Endothelial cell of umbilical vein (primary cell): ENCODE results near the gene KCNJ12. TPM values are rescaled to one million over a fixed set of nuclear protein-coding genes. Genes with fewer than 3 reads are reported as not detected.

Source experiments
- BruUV-seq: library from RNA; stranded (reverse); fragments of 400-500 nt; replicated peaks from 2 replicates; lab custom pipeline; 2021; lab: Mats Ljungman, UMichigan
- CTCF ChIA-PET: fragments of 300-600, 350-600 bp; sonication (Branson Sonifier 250); formaldehyde crosslinking; loops from one replicate; lab custom pipeline; 2021; ENCODE audit warnings: antibody characterized with exemption, inconsistent platforms; lab: Charles Lee
- POLR2A ChIA-PET: fragments of 300-600, 350-600 bp; sonication (Branson Sonifier 250); formaldehyde crosslinking; loops from one replicate; lab custom pipeline; 2021; ENCODE audit warnings: antibody characterized with exemption, inconsistent platforms; lab: Charles Lee
- DNase-seq: peaks from one replicate; pipeline ENCODE4 v3.0.0-alpha.2; 2011; ENCODE audit warnings: low read depth, low spot score
- FAIRE-seq: peaks from 2 replicates; lab custom pipeline; 2011; peaks lifted over from hg19 to GRCh38; lab: Jason Lieb, UNC
- H2AFZ ChIP-seq: 2 replicates; pipeline ENCODE4 v1.6.0; 2012; ENCODE audit warnings: low read depth, low read length, control low read depth, inconsistent platforms
- H3K27ac ChIP-seq: 2 replicates; pipeline ENCODE4 v1.5.1; 2011; ENCODE audit warnings: low read depth, mild to moderate bottlenecking, control low read depth, low read length, moderate library complexity; ENCODE audit not compliant: insufficient read depth
- H3K27me3 ChIP-seq, 2 experiments: 2 replicates each; pipeline versions ENCODE4 v1.6.0 to v1.6.1; 2011; ENCODE audit warnings: low read length in 2 of 2, mixed read lengths in 1 of 2; ENCODE audit not compliant: control insufficient read depth in 2 of 2, insufficient read depth in 2 of 2
- H3K36me3 ChIP-seq, 2 experiments: 2 replicates in 1 of 2; 3 replicates in 1 of 2; pipeline ENCODE4 v1.5.1; 2011; ENCODE audit warnings: low read length in 2 of 2, mild to moderate bottlenecking in 1 of 2, moderate library complexity in 1 of 2; ENCODE audit not compliant: control insufficient read depth in 2 of 2, insufficient read depth in 2 of 2; ENCODE audit errors: extremely low read depth in 1 of 2
- H3K4me1 ChIP-seq: 3 replicates; pipeline ENCODE4 v1.5.1; 2011; ENCODE audit warnings: mild to moderate bottlenecking, low read length; ENCODE audit not compliant: control insufficient read depth, insufficient read depth; ENCODE audit errors: extremely low read depth
- H3K4me2 ChIP-seq: 2 replicates; pipeline ENCODE4 v1.6.1; 2011; ENCODE audit warnings: low read length, control low read depth, mixed read lengths; ENCODE audit not compliant: insufficient read depth
- H3K4me3 ChIP-seq, 3 experiments: fragments of 200-600 bp in 1 of 3; sonication (generic), shearing (Covaris generic) in 1 of 3; replicated peaks in 1 of 3; 2 replicates each; pipeline ENCODE4 v1.5.1; 2011 to 2016; ENCODE audit warnings: control low read depth in 3 of 3, low read length in 3 of 3, mild to moderate bottlenecking in 2 of 3, inconsistent platforms in 1 of 3, low read depth in 1 of 3, moderate library complexity in 1 of 3; ENCODE audit not compliant: insufficient read depth in 1 of 3
- H3K79me2 ChIP-seq: 2 replicates; pipeline ENCODE4 v1.6.0; 2012; ENCODE audit warnings: low read length, inconsistent platforms; ENCODE audit not compliant: control insufficient read depth, insufficient read depth
- H3K9ac ChIP-seq: replicated peaks from 2 replicates; pipeline ENCODE3; 2011; ENCODE audit warnings: low read length, control low read depth; ENCODE audit not compliant: insufficient read depth; ENCODE audit errors: extremely low read depth
- H3K9me1 ChIP-seq: replicated peaks from 3 replicates; pipeline ENCODE4 v1.6.0; 2011; ENCODE audit warnings: mild to moderate bottlenecking, low read length; ENCODE audit not compliant: control insufficient read depth, insufficient read depth; ENCODE audit errors: extremely low read depth
- H3K9me3 ChIP-seq: replicated peaks from 2 replicates; pipeline ENCODE4 v1.5.1; 2012; ENCODE audit warnings: low read length, inconsistent platforms; ENCODE audit not compliant: control insufficient read depth, insufficient read depth
- H4K20me1 ChIP-seq: replicated peaks from 2 replicates; pipeline ENCODE3; 2011; ENCODE audit warnings: mild to moderate bottlenecking, low read length; ENCODE audit not compliant: control insufficient read depth, insufficient read depth; ENCODE audit errors: extremely low read depth
- CTCF ChIP-seq, 2 donors: IDR thresholded peaks; 1 replicate in 1 of 2; 2 replicates in 1 of 2; pipeline ENCODE4 v1.5.1; 2011; ENCODE audit warnings: low read length in 2 of 2, mild to moderate bottlenecking in 2 of 2, moderate library complexity in 2 of 2, control low read depth in 1 of 2, inconsistent platforms in 1 of 2, low read depth in 1 of 2; ENCODE audit not compliant: insufficient read depth in 1 of 2; ENCODE audit errors: extremely low read depth in 1 of 2
- EZH2 ChIP-seq: IDR thresholded peaks from 2 replicates; pipeline ENCODE4 v1.6.1; 2012; ENCODE audit warnings: borderline replicate concordance, low read depth, mild to moderate bottlenecking, moderate library complexity, low read length, inconsistent platforms; ENCODE audit not compliant: severe bottlenecking
- FOS ChIP-seq: IDR thresholded peaks from 2 replicates; pipeline ENCODE4 v1.6.1; 2011; ENCODE audit warnings: mild to moderate bottlenecking, low read length, moderate library complexity, borderline replicate concordance; ENCODE audit not compliant: insufficient read depth
- GATA2 ChIP-seq: IDR thresholded peaks from 2 replicates; pipeline ENCODE4 v1.7.0; 2011; ENCODE audit warnings: low read depth, mild to moderate bottlenecking, moderate library complexity, mixed read lengths, low read length; ENCODE audit not compliant: insufficient read length, insufficient read depth
- JUN ChIP-seq: IDR thresholded peaks from 2 replicates; pipeline ENCODE4 v1.6.1; 2011; ENCODE audit warnings: borderline replicate concordance, low read depth; ENCODE audit not compliant: insufficient read length, insufficient read depth
- MAX ChIP-seq: IDR thresholded peaks from 2 replicates; pipeline ENCODE4 v1.6.1; 2011; ENCODE audit not compliant: insufficient read depth, insufficient read length
- MYC ChIP-seq: IDR thresholded peaks from one replicate; pipeline ENCODE4 v1.6.1; 2011; ENCODE audit warnings: mild to moderate bottlenecking, low read depth, low read length
- POLR2A ChIP-seq: IDR thresholded peaks from 2 replicates; pipeline ENCODE4 v1.6.1; 2012; ENCODE audit warnings: low read depth, mild to moderate bottlenecking, control low read depth, low read length
- POLR2AphosphoS5 ChIP-seq: IDR thresholded peaks from 2 replicates; pipeline ENCODE4 v1.6.1; 2012; ENCODE audit warnings: low read depth, mild to moderate bottlenecking, control low read depth, low read length, moderate library complexity; ENCODE audit not compliant: insufficient read depth
- dilution Hi-C: fragments of 300-500 bp; cut with MboI; formaldehyde crosslinking; loops from one replicate; pipeline ENCODE4 v1.15.0; 2019; ENCODE audit warnings: low sequenced_read_pairs; ENCODE audit not compliant: extremely low pct_ligation_motif_present
- intact Hi-C: fragments of 100-400 bp; cut with micrococcal nuclease; formaldehyde crosslinking; loops from one replicate; pipeline ENCODE4 v1.10.0; 2022
- polyA plus RNA-seq, 4 experiments: library from polyadenylated mRNA; depleted of rRNA in 3 of 4; stranded (reverse) in 3 of 4; unstranded in 1 of 4; fragments of >200 nt; gene quantifications; 2 replicates each; pipeline versions ENCODE4 v1.2.1 to v1.2.3, GENCODE V29; 2011 to 2012; ENCODE audit warnings: missing spikeins in 1 of 4
- total RNA-seq: library from RNA; stranded (reverse); gene quantifications from 2 replicates; pipeline ENCODE4 v1.2.3, GENCODE V29; 2021

KCNJ12 gene
- total and polyA plus RNA-seq, 2 donors (not counting 3 experiments of a cell fraction or from before 2014, with no cell fraction given), result 0.19 to 0.44 TPM

GRCh38 chr17:21357281-21357680 lies 18.9 kb upstream of the KCNJ12 start:
- Histone ChIP-seq H3K4me2 (no peak overlapping the region), H3K27me3 (no peaks in the 10 kb centered on the region), H3K27ac (no peak overlapping the region), H3K9me1 (no peaks in the 10 kb centered on the region), H3K79me2 (no peaks in the 10 kb centered on the region), H2AFZ (no peak overlapping the region), H3K9me3 (no peaks in the 10 kb centered on the region), H3K36me3 (no peaks in the 10 kb centered on the region), H4K20me1 (no peaks in the 10 kb centered on the region), H3K4me1 (no peaks in the 10 kb centered on the region), H3K4me3 (no peak overlapping the region), H3K9ac (no peak overlapping the region)
- no peak for DNase-seq
- POLR2A ChIA-PET, result no interaction called here
- dilution Hi-C loops, result no loop called here
- CTCF ChIA-PET, result no interaction called here
- intact Hi-C loops, result no loop called here
- no peak for FAIRE-seq
- TF ChIP-seq JUN (no peak), MAX (no peak), CTCF (IDR thresholded peaks at IDR 0.05; ENCODE audit: extremely low read depth in 1 of 2, insufficient read depth in 1 of 2, low read depth in 1 of 2, low read length in 2 of 2) (no peak), GATA2 (no peak), MYC (no peak), FOS (no peak), POLR2AphosphoS5 (no peak), EZH2 (no peak), POLR2A (no peak)
- no TSS peak for BruUV-seq
